H1 (cell line): ENCODE results near the gene SEMA5B. TPM values are rescaled to one million over a fixed set of nuclear protein-coding genes. Genes with fewer than 3 reads are reported as not detected.

ENCODE experiments used
- CHD1 ChIP-seq: IDR thresholded peaks from 2 replicates; pipeline ENCODE4 v1.6.1; 2012; ENCODE audit warnings: low read depth, low read length, improper control_type of control experiment
- CHD7 ChIP-seq: fragments of 300-600 bp; sonication (generic); IDR thresholded peaks from 2 replicates; pipeline ENCODE4 v1.7.1; 2012; ENCODE audit warnings: low read length, moderate library complexity, mild to moderate bottlenecking, inconsistent platforms; ENCODE audit not compliant: insufficient replicate concordance
- CREB1 ChIP-seq: IDR thresholded peaks from 2 replicates; pipeline ENCODE4 v1.6.1; 2012; ENCODE audit warnings: inconsistent platforms
- CTBP2 ChIP-seq: IDR thresholded peaks from 2 replicates; pipeline ENCODE4 v1.7.0; 2011; ENCODE audit warnings: borderline replicate concordance, mild to moderate bottlenecking, moderate library complexity, mixed read lengths, low read length; ENCODE audit not compliant: insufficient read depth, insufficient read length
- E2F6 ChIP-seq: IDR thresholded peaks from 2 replicates; pipeline ENCODE4 v1.6.1; 2012; ENCODE audit warnings: inconsistent platforms
- KDM1A ChIP-seq: fragments of 200-600, 300-600 bp; sonication (generic); IDR thresholded peaks from 2 replicates; pipeline ENCODE4 v1.7.1; 2016; ENCODE audit warnings: mild to moderate bottlenecking, low read length, borderline replicate concordance
- RBBP5 ChIP-seq: IDR thresholded peaks from 2 replicates; pipeline ENCODE4 v1.7.1; 2012; ENCODE audit warnings: low read depth, mild to moderate bottlenecking, inconsistent platforms, low read length, moderate library complexity, borderline replicate concordance
- RXRA ChIP-seq: IDR thresholded peaks from 2 replicates; pipeline ENCODE4 v1.6.1; 2011; ENCODE audit warnings: low read depth, mild to moderate bottlenecking, low read length, moderate library complexity; ENCODE audit not compliant: insufficient read depth
- SIN3A ChIP-seq, 2 experiments: IDR thresholded peaks in 1 of 2; conservative IDR thresholded peaks in 1 of 2; 2 replicates each; pipeline ENCODE4 v1.6.1; 2011 to 2012; ENCODE audit warnings: low read length in 2 of 2, improper control_type of control experiment in 1 of 2, low read depth in 1 of 2, mild to moderate bottlenecking in 1 of 2
- TAF7 ChIP-seq: optimal IDR thresholded peaks from 2 replicates; pipeline ENCODE3; 2011; ENCODE audit warnings: low read depth, mild to moderate bottlenecking, inconsistent platforms, low read length, moderate library complexity, borderline replicate concordance
- polyA plus RNA-seq, 7 experiments: library from polyadenylated mRNA; depleted of rRNA in 3 of 7; stranded (reverse) in 5 of 7; unstranded in 2 of 7; fragments of >200 nt in 5 of 7; fragments of 200-250 nt in 2 of 7; gene quantifications; 1 replicate in 5 of 7; 2 replicates in 1 of 7; 4 replicates in 1 of 7; pipeline versions ENCODE4 v1.2.1 to v1.2.3, GENCODE V29; 2011 to 2013; ENCODE audit warnings: missing spikeins in 2 of 7, mixed read lengths in 2 of 7
- total RNA-seq: library from RNA; stranded (reverse); fragmentation: NEBNext Ultra II Directional; extraction: Animal tissue kit (Norgen Biotek cat#: 25700); gene quantifications from 2 replicates; pipeline ENCODE4 v1.2.1, GENCODE V29; 2021

The SEMA5B gene
- total and polyA plus RNA-seq, 2 of the 8 experiments (the other 6 are each of a cell fraction or from before 2014, with no cell fraction given): 13.1 to 22.4 TPM

GRCh38 chr3:123039178-123039577 is 11.6 kb upstream of the SEMA5B start (continued):
- TF ChIP-seq CHD7: no peak
- no peak for TF ChIP-seq RBBP5
- no peak for TF ChIP-seq E2F6
- no peak for TF ChIP-seq CHD1
- no peak for TF ChIP-seq SIN3A (conservative IDR thresholded peaks at IDR 0.05 in 1 of 2, IDR thresholded peaks at IDR 0.05 in 1 of 2; ENCODE audit: low read depth in 1 of 2, low read length in 2 of 2)
- TF ChIP-seq CREB1: no peak
- no peak for TF ChIP-seq RXRA
- no peak for TF ChIP-seq TAF7
- no peak for TF ChIP-seq CTBP2
- no peak for TF ChIP-seq KDM1A
